GM23338 (cell line): Measurements from ENCODE around the gene C11orf98. TPM values are rescaled to one million over a fixed set of nuclear protein-coding genes. Genes with fewer than 3 reads are reported as not detected.

ENCODE experiments used
- ATAC-seq: fragments of 200-7000 bp; cut with Tn5 transposase; 3 replicates; pipeline ENCODE4 v1.9.1; 2020
- DNase-seq: peaks from one replicate; pipeline ENCODE4 v3.0.0-alpha.2; 2015; ENCODE audit warnings: low spot score
- H2AFZ ChIP-seq: fragments of 200-600 bp; sonication (generic); 2 replicates; pipeline ENCODE4 v1.8.0; 2016; ENCODE audit warnings: antibody characterized with exemption, mild to moderate bottlenecking, moderate library complexity
- H3F3A ChIP-seq: fragments of 200-600 bp; sonication (generic); replicated peaks from 2 replicates; pipeline ENCODE4 v1.8.0; 2017; ENCODE audit warnings: antibody characterized with exemption, mixed run types, low read depth
- H3K27ac ChIP-seq: fragments of 200-600 bp; sonication (generic); 2 replicates; pipeline ENCODE4 v1.6.1; 2016; ENCODE audit warnings: low read depth
- H3K27me3 ChIP-seq: fragments of 200-600 bp; sonication (generic); 2 replicates; pipeline ENCODE4 v1.8.0; 2016; ENCODE audit warnings: mild to moderate bottlenecking, mixed run types, moderate library complexity; ENCODE audit not compliant: insufficient read depth
- H3K36me3 ChIP-seq: fragments of 200-600 bp; sonication (generic); 2 replicates; pipeline ENCODE4 v1.8.0; 2016; ENCODE audit warnings: mild to moderate bottlenecking; ENCODE audit not compliant: insufficient read depth
- H3K4me1 ChIP-seq: fragments of 200-600 bp; sonication (generic); 2 replicates; pipeline ENCODE4 v1.8.0; 2016; ENCODE audit warnings: mild to moderate bottlenecking, moderate library complexity; ENCODE audit not compliant: insufficient read depth
- H3K4me2 ChIP-seq: fragments of 200-600 bp; sonication (generic); 2 replicates; pipeline ENCODE4 v1.7.1; 2017; ENCODE audit warnings: mixed run types
- H3K4me3 ChIP-seq: fragments of 200-600 bp; sonication (generic); 2 replicates; pipeline ENCODE4 v1.6.1; 2016; ENCODE audit warnings: mixed run types
- H3K79me2 ChIP-seq: fragments of 200-600 bp; sonication (generic); replicated peaks from 2 replicates; pipeline ENCODE4 v1.8.0; 2017; ENCODE audit warnings: mild to moderate bottlenecking; ENCODE audit not compliant: insufficient read depth
- H3K9me2 ChIP-seq: fragments of 200-600 bp; sonication (generic); 2 replicates; pipeline ENCODE4 v1.8.0; 2017; ENCODE audit not compliant: insufficient read depth
- H4K20me1 ChIP-seq: fragments of 200-600 bp; sonication (generic); replicated peaks from 2 replicates; pipeline ENCODE4 v1.8.0; 2017; ENCODE audit warnings: mild to moderate bottlenecking; ENCODE audit not compliant: insufficient read depth
- H3K27ac Mint-ChIP-seq: 2 replicates; pipeline ENCODE4 v1.8.0; 2020; ENCODE audit warnings: inconsistent platforms, mild to moderate bottlenecking, moderate library complexity, mixed read lengths
- H3K27me3 Mint-ChIP-seq: 3 replicates; pipeline ENCODE4 v1.8.0; 2022; ENCODE audit warnings: low read depth, mild to moderate bottlenecking, moderate library complexity, mixed read lengths, inconsistent platforms; ENCODE audit not compliant: insufficient read depth, poor library complexity
- H3K36me3 Mint-ChIP-seq: 3 replicates; pipeline ENCODE4 v1.8.0; 2021; ENCODE audit warnings: low read depth, mild to moderate bottlenecking, inconsistent platforms, moderate library complexity, mixed read lengths
- H3K4me1 Mint-ChIP-seq: 3 replicates; pipeline ENCODE4 v1.8.0; 2020; ENCODE audit warnings: mild to moderate bottlenecking, inconsistent platforms, mixed read lengths
- H3K4me3 Mint-ChIP-seq: 3 replicates; pipeline ENCODE4 v1.8.0; 2021; ENCODE audit warnings: moderate library complexity, mild to moderate bottlenecking, inconsistent platforms, mixed read lengths
- H3K9me3 Mint-ChIP-seq: 3 replicates; pipeline ENCODE4 v1.8.0; 2020; ENCODE audit warnings: moderate library complexity, mild to moderate bottlenecking, inconsistent platforms, mixed read lengths
- CREB1 ChIP-seq: fragments of 250-450 bp; sonication (Bioruptor Pico); IDR thresholded peaks from 2 replicates; pipeline ENCODE4 v1.5.0; 2020; ENCODE audit warnings: low read depth, mild to moderate bottlenecking, moderate library complexity
- EZH2 ChIP-seq: fragments of 200-600 bp; sonication (generic); IDR thresholded peaks from one replicate; pipeline ENCODE4 v1.8.0; 2017; ENCODE audit warnings: antibody characterized with exemption, mild to moderate bottlenecking, low read depth; ENCODE audit not compliant: unreplicated experiment
- EZH2phosphoT487 ChIP-seq: fragments of 200-600 bp; sonication (generic); IDR thresholded peaks from one replicate; pipeline ENCODE4 v1.8.1; 2018; ENCODE audit warnings: antibody characterized with exemption; ENCODE audit not compliant: unreplicated experiment
- JUNB ChIP-seq: IDR thresholded peaks from one replicate; pipeline ENCODE4 v1.6.1; 2016; ENCODE audit warnings: antibody characterized with exemption; ENCODE audit not compliant: unreplicated experiment
- NANOG ChIP-seq: IDR thresholded peaks from 2 replicates; pipeline ENCODE4 v1.6.1; 2016; ENCODE audit warnings: antibody characterized with exemption, borderline replicate concordance
- POLR2AphosphoS5 ChIP-seq: IDR thresholded peaks from 2 replicates; pipeline ENCODE4 v1.6.1; 2016; ENCODE audit warnings: antibody characterized with exemption, low read depth
- STAT1 ChIP-seq: IDR thresholded peaks from one replicate; pipeline ENCODE4 v1.6.1; 2016; ENCODE audit warnings: antibody characterized with exemption; ENCODE audit not compliant: unreplicated experiment
- ZNF114 ChIP-seq: fragments of 250-450 bp; sonication (Bioruptor Pico); IDR thresholded peaks from 2 replicates; pipeline ENCODE4 v1.5.0; 2020; ENCODE audit warnings: mild to moderate bottlenecking, moderate library complexity
- ZNF331 ChIP-seq: fragments of 250-450 bp; sonication (Bioruptor Pico); IDR thresholded peaks from 2 replicates; pipeline ENCODE4 v1.5.0; 2020; ENCODE audit warnings: low read depth, mild to moderate bottlenecking, moderate library complexity
- ZNF462 ChIP-seq: fragments of 250-450 bp; sonication (Bioruptor Pico); IDR thresholded peaks from 2 replicates; pipeline ENCODE4 v1.5.0; 2020; ENCODE audit warnings: mild to moderate bottlenecking, moderate library complexity
- polyA plus RNA-seq: library from polyadenylated mRNA; unstranded; fragments of >200 nt; fragmentation: Nextera tagmentation; extraction: Ambion mirVana; gene quantifications from 2 replicates; pipeline ENCODE4 v1.2.1, GENCODE V29; 2016
- total RNA-seq: library from RNA; depleted of rRNA; stranded (reverse); fragments of >200 nt; shearing (Covaris generic); gene quantifications from 2 replicates; pipeline ENCODE4 v1.2.3, GENCODE V29; 2014
- TF ChIP-seq, protein P1 (sequence below), 2 experiments: fragments of 200-600 bp in 1 of 2; sonication (generic) in 1 of 2; conservative IDR thresholded peaks; 2 replicates each; pipeline versions ENCODE4 v1.5.1 to v1.6.1; 2016 to 2017; ENCODE audit warnings: antibody characterized with exemption in 2 of 2, low read depth in 2 of 2, mild to moderate bottlenecking in 2 of 2, moderate library complexity in 1 of 2
- TF ChIP-seq, protein P2 (sequence below): IDR thresholded peaks from one replicate; pipeline ENCODE4 v1.6.1; 2018; ENCODE audit warnings: antibody characterized with exemption; ENCODE audit not compliant: unreplicated experiment
- TF ChIP-seq, protein P3 (sequence below): IDR thresholded peaks from 2 replicates; pipeline ENCODE4 v1.6.1; 2016; ENCODE audit warnings: antibody characterized with exemption

Gene C11orf98
- total and polyA plus RNA-seq, 2 experiments from 2014 or later: 132 to 479 TPM

- no peaks in the 10 kb centered on the region for H3K4me1 Mint-ChIP-seq
- peaks cover 9% of the 10 kb centered on the region for H3K27me3 Mint-ChIP-seq
- Histone ChIP-seq H3K4me3 (no peak overlapping the region), H2AFZ (no peak overlapping the region), H3K27ac (no peak overlapping the region), H3K9me2 (no peaks in the 10 kb centered on the region), H3F3A (peaks cover 20% of the 10 kb centered on the region), H3K36me3 (peaks cover 48% of the 10 kb centered on the region), H3K4me1 (no peaks in the 10 kb centered on the region), H3K79me2 (no peaks in the 10 kb centered on the region), H3K4me2 (no peak overlapping the region), H3K27me3 (no peaks in the 10 kb centered on the region), H4K20me1 (peaks cover 3% of the 10 kb centered on the region; the same call in 1 of the 2 replicates)
- TF ChIP-seq, protein P1, sequence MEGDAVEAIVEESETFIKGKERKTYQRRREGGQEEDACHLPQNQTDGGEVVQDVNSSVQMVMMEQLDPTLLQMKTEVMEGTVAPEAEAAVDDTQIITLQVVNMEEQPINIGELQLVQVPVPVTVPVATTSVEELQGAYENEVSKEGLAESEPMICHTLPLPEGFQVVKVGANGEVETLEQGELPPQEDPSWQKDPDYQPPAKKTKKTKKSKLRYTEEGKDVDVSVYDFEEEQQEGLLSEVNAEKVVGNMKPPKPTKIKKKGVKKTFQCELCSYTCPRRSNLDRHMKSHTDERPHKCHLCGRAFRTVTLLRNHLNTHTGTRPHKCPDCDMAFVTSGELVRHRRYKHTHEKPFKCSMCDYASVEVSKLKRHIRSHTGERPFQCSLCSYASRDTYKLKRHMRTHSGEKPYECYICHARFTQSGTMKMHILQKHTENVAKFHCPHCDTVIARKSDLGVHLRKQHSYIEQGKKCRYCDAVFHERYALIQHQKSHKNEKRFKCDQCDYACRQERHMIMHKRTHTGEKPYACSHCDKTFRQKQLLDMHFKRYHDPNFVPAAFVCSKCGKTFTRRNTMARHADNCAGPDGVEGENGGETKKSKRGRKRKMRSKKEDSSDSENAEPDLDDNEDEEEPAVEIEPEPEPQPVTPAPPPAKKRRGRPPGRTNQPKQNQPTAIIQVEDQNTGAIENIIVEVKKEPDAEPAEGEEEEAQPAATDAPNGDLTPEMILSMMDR (conservative IDR thresholded peaks at IDR 0.05; ENCODE audit: low read depth in 2 of 2): no peak
- no peak for TF ChIP-seq EZH2
- TF ChIP-seq, protein P2, sequence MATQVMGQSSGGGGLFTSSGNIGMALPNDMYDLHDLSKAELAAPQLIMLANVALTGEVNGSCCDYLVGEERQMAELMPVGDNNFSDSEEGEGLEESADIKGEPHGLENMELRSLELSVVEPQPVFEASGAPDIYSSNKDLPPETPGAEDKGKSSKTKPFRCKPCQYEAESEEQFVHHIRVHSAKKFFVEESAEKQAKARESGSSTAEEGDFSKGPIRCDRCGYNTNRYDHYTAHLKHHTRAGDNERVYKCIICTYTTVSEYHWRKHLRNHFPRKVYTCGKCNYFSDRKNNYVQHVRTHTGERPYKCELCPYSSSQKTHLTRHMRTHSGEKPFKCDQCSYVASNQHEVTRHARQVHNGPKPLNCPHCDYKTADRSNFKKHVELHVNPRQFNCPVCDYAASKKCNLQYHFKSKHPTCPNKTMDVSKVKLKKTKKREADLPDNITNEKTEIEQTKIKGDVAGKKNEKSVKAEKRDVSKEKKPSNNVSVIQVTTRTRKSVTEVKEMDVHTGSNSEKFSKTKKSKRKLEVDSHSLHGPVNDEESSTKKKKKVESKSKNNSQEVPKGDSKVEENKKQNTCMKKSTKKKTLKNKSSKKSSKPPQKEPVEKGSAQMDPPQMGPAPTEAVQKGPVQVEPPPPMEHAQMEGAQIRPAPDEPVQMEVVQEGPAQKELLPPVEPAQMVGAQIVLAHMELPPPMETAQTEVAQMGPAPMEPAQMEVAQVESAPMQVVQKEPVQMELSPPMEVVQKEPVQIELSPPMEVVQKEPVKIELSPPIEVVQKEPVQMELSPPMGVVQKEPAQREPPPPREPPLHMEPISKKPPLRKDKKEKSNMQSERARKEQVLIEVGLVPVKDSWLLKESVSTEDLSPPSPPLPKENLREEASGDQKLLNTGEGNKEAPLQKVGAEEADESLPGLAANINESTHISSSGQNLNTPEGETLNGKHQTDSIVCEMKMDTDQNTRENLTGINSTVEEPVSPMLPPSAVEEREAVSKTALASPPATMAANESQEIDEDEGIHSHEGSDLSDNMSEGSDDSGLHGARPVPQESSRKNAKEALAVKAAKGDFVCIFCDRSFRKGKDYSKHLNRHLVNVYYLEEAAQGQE: no peak
- no peak for TF ChIP-seq NANOG
- TF ChIP-seq EZH2phosphoT487: no peak
- TF ChIP-seq ZNF114 (CRISPR knock-in tag): no peak
- TF ChIP-seq ZNF331 (CRISPR knock-in tag): no peak
- TF ChIP-seq STAT1: no peak
- TF ChIP-seq CREB1 (CRISPR knock-in tag): no peak
- TF ChIP-seq JUNB: no peak
- TF ChIP-seq, protein P3, sequence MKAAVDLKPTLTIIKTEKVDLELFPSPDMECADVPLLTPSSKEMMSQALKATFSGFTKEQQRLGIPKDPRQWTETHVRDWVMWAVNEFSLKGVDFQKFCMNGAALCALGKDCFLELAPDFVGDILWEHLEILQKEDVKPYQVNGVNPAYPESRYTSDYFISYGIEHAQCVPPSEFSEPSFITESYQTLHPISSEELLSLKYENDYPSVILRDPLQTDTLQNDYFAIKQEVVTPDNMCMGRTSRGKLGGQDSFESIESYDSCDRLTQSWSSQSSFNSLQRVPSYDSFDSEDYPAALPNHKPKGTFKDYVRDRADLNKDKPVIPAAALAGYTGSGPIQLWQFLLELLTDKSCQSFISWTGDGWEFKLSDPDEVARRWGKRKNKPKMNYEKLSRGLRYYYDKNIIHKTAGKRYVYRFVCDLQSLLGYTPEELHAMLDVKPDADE: no peak
- TF ChIP-seq POLR2AphosphoS5: no peak
- TF ChIP-seq ZNF462 (CRISPR knock-in tag): no peak
- no peak for DNase-seq
- peak; percentile 34; the same call in 2 of the 3 replicates for ATAC-seq
- H3K36me3 Mint-ChIP-seq: peaks cover 80% of the 10 kb centered on the region
- no peak overlapping the region for H3K4me3 Mint-ChIP-seq
- no peak overlapping the region for H3K27ac Mint-ChIP-seq
- H3K9me3 Mint-ChIP-seq: no peaks in the 10 kb centered on the region
These were observed 37.3 kb downstream of the C11orf98 start for GRCh38 chr11:62627713-62628112.
